NCI-H2081 (cell line): Measurements from ENCODE around the gene ZNF3.
A peak's percentile ranks its signal among the peaks of the same experiment; 100 is the strongest.

Experiments
- DNase-seq, 2 experiments: peaks; one replicate each; lab custom pipeline; 2025; lab: John Stamatoyannopoulos, UW

Gene ZNF3

DNA sequence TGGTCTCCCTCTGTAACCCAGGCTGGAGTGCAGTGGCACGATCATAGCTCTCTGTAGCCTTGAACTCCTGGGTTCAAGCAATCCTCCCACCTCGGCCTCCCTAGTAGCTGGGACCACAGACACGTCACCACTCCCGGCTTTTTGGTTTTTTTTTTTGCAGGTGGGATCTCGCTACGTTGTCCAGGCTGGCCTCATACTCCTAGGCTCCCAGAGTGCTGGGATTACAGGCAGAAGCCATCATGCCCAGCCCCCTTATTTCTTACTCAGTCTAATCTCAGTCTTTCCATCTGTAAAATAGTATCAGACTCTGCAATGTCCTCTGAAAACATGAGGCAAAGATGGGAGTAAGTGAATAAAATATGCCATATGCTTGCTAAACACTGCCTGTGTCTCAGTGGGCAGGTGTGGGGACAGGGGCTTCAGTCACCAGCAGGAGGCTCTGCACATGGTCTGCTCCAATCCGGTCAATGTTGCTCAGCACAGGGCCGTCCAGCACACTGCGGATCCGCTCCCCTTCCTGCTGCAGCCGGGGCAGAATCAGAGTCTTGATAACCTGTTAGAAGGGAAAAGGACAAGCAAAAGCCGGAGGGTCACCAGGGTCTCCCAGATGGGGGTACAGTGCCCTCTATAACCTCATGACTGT is 28.1 kb upstream of the ZNF3 start:
- no peak for DNase-seq

DNA sequence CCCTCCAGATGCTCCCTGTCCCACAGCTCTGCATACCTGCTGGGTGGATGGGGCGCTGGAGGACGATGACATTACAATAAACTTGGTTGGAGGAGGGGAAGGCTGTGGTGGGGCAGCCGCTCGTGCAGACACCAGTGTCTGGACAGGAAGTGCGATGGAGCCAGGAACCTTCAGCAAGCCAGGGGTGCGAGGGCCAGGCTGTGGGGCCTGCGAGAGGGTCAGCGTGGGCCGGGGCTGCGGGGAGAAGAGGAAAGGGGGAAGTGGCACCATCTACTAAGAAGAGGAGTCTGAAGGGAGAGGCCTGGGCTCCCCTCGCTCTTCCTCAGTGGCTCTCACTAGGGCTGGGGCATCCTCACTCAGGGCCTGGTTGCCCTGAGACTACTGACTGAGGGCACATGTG is 26.4 kb upstream of the ZNF3 start:
- no peak for DNase-seq

- no peak for DNase-seq
These were observed 25.7 kb upstream of the ZNF3 start for GRCh38 chr7:100107125-100107737.

DNA sequence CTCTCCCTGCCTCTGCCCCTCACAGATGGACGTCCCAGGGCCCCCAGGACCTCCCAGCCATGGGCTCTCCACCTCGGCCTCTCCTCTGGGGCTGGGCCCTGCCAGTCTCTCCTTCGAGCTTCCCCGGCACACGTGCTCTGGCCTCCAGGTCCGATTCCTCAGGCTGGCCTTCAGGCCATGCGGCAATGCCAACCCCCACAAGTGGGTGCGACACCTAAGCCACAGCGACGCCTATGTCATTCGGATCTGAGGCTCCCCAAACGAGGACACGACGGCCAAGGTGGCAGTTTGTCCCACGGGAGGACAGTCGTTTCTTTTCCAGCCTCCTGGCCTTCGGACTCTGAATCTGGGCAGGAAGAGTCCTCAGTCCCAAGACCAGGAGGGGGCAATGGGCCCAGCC is 25.1 kb upstream of the ZNF3 start:
- no peak for DNase-seq

GRCh38 chr7:100105534-100105933 is 24.0 kb upstream of the ZNF3 start:
- no peak for DNase-seq

DNA sequence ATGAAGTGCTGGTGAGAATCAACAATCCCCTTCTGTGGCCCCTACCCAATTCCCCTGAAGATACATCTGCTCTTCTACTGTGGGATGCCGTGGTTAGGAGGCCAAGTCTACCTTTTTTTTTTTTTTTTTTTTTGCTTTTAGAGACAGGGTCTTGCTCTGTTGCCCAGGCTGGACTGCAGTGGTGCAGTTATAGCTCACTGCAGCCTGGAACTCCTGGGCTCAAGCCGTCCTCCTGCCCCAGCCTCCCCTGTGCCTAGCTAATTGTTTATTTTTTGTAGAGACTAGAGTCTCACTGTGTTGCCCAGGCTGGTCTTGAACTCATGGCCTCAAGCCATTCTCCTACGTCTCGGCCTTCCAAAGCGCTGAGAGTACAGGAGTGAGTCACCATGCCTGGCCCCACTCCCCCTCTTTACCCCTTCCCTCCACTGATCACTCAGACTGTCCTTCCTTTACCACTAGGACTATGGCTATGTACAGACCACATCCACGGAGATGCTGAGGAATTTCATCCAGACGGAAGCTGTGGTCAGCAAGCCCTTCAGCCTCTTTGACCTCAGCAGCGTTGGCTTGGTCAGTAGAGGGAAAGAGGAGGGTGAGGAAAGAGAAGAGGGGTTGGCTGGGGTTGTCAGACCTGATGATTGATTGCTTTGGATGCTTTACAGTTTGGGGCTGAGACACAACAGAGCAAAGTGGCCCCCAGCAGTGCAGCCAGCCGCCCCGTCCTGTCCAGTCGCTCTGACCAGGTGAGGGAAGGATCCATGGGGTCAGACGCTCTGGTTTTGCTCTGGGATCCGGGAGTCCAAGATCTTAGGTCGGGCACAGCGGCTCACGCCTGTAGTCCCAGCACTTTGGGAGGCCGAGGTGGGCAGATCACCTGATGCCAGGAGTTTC is 21.7 kb upstream of the ZNF3 start:
- DNase-seq = no peak

GRCh38 chr7:100101016-100101862 is 19.7 kb upstream of the ZNF3 start, which contains the start of the genes AP4M1 and MCM7:
Gene AP4M1, plus strand, starts transcription at chr7:100101643. Its CDS starts 72 bp downstream, at chr7:100101715.
Gene MCM7, minus strand, starts transcription at chr7:100101397. Its CDS starts 103 bp downstream, at chr7:100101294.
- peak; percentile 99 for DNase-seq

DNA sequence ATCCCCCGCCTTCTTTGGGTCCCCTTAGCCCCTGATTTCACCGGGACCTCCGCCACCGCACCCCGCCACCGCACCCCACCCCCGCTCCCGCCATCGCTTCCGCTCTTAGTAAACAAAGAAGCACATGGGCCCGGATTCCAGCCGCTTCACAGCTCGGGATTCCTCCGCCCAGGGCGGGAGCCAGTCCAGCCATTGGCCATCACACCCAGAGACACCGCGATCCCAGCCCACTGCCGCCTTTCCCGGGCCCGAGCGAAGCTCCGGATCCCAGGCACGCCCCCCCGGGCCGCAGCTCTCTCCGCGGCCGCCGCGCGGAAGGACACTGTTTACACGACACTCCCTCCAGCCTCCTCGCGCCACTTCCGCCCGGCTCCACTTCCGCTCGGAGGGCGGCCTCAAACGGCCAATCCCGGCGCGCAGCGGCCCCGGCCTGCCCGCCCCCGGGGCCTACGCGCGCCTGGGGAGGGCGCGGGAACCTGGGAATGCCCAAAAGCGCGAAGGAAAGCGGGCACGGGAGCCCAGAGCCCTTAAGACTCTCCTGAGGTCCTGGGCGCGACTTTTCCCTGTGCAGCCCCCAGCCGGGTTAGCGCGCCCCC is 19.0 kb upstream of the ZNF3 start:
- peak; percentile 97 to 98 for DNase-seq

DNA sequence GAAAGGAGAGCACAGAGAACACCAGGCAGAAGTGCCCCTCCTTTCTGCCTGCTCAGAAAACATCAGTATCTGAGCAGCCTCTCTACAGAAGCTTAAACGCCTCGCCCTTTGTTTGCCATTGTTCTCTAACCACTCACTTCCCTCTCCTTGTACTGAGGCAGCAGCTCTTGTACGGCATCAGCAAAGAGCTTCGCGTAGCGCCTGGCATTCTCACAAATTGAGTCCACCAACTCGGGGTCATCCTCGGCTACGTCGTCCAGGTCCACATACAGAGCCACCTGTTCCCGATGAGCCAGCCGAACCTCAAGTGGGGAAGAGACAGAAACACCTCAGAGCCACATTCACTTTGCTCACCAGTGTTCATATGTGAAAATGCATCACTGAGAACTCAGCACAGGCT is 17.9 kb upstream of the ZNF3 start:
- no peak for DNase-seq

- DNase-seq = no peak
These were observed 17.4 kb upstream of the ZNF3 start for GRCh38 chr7:100098913-100099312.

DNA sequence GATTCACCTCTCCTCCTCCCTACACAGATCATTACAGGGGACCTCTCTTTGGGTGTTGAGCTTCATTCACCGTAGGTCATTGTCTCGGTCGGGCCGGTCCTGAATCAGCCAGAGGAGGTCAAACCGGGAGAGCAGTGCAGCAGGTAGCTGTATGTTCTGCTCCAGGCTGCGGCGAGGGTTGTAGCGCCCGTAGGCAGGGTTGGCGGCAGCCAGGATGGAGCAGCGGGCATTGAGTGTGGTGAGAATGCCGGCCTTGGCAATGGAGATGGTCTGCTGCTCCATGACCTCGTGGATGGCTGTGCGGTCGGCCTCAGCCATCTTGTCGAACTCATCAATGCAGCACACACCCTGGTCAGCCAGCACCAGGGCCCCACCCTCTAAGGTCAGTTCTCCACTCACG is 14.2 kb upstream of the ZNF3 start:
- DNase-seq = no peak

DNA sequence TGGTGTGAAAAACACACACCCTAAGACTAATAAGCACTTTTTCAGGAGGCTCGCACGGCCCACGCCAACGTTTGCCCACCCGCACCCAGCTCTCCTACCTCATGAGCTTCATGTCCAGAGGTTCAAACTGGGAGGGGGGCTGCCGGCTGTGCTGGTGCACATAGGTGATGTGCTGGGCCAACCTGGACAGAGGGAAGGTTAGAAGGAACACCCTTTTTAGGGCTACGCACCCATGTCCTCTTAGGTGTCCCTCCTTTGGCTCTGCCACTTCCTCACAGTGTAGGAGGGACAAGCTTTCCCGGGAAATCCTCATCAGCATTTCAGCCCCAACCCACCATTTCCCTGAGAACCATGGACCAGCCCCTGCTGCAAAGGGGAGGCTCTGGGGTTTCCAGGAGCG is 13.8 kb upstream of the ZNF3 start:
- DNase-seq = no peak

- no peak for DNase-seq
These were observed 12.5 kb upstream of the ZNF3 start for GRCh38 chr7:100093925-100094486.

DNA sequence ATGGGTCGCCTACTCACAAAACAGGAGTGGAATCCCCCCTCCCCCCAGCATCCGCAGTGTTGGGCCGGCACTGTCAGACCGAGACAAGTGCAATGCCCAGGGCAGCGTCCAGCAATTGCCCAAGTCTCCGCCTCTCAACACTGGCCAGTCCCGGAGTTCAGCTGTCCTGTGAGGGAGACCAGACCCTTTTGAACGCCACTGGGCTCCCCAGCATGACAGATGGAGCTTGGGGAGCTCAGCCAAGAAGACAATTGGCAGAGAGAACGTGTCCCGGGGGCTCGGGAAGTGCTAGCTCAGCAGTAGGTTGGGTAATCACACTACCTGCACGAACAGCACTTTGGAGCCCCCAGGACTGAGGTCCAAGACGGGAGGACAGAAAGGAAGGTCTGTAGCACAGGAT is 12.0 kb upstream of the ZNF3 start:
- DNase-seq = no peak

GRCh38 chr7:100093054-100093453 is 11.5 kb upstream of the ZNF3 start:
- DNase-seq = no peak

DNA sequence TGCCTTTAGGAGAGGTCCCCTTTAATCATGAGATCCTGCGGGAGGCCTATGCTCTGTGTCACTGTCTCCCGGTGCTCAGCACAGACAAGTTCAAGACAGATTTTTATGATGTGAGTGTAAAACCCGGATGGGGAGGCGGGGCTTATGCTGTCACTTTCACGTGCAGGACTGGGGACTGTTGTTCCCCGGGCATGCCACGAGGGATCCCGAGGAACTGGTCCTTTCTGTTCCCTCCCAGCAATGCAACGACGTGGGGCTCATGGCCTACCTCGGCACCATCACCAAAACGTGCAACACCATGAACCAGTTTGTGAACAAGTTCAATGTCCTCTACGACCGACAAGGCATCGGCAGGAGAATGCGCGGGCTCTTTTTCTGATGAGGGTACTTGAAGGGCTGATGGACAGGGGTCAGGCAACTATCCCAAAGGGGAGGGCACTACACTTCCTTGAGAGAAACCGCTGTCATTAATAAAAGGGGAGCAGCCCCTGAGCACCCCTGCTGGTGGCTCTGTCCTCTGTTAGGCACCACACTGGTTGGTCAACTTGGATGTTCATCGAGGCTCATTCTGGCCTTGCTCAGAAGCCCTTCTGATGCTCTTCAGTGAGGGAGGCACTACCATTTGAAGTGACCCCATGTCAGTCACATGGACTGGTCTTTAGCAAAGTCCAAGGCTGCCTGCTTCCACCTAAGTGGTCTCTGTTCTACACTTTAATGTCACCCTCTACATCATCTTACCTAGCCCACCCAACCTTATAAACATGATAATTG is 10.1 kb upstream of the ZNF3 start:
- DNase-seq = no peak

DNA sequence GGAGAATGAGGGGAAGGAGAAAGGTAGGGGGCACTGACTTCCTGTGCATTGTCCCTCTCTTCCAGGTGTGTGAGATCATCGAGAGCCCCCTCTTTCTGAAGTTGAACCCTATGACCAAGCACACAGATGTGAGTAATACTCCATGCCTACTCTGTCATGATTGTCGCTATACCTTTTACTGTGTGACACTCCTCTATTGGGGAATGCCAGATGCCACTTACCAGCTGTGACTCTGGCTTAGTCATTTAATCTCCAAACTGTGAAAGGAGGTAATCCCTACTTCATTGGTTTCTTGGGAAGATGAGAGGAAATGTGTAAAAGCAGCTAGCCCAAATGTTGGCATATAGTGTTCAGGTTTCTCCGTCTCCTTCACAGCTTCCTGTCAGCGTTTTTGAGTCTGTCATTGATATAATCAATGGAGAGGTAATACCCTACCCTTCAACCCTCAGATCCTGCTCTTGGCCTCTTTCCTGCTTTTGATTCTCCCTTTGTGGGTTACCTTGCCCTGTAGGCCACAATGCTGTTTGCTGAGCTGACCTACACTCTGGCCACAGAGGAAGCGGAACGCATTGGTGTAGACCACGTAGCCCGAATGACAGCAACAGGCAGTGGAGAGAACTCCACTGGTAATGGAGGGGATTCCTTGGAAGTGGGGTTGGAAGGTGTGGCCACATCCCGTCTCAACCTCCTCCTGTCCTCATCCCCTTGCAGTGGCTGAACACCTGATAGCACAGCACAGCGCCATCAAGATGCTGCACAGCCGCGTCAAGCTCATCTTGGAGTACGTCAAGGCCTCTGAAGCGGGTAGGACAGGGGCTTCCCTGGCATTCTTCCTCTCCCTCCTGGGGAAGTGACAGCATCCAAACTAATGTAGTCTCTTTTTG is 9.2 kb upstream of the ZNF3 start:
- no peak for DNase-seq

- DNase-seq = no peak
These were observed 8.1 kb upstream of the ZNF3 start for GRCh38 chr7:100089458-100090196.
